K562 (cell line): ENCODE results near the gene CCDC70. TPM values are rescaled to one million over a fixed set of nuclear protein-coding genes. Genes with fewer than 3 reads are reported as not detected.

Source experiments
- ATF1 ChIP-seq, 2 experiments: fragments of 450-650 bp in 1 of 2; IDR thresholded peaks; 2 replicates each; pipeline ENCODE4 v1.6.1; 2016; ENCODE audit warnings: missing compliant biosample characterization in 1 of 2, missing genetic modification characterization in 1 of 2
- CHCHD3 ChIP-seq: fragments of 250-450 bp; sonication (Bioruptor Pico); IDR thresholded peaks from 2 replicates; pipeline ENCODE4 v2.1.2; 2022; ENCODE audit warnings: mild to moderate bottlenecking
- CREB1 ChIP-seq, 2 experiments: sonication (generic) in 1 of 2; formaldehyde crosslinking in 1 of 2; IDR thresholded peaks; 2 replicates each; pipeline versions ENCODE4 v1.6.1 to v1.8.0; 2012 to 2022; ENCODE audit warnings: inconsistent platforms in 1 of 2, mild to moderate bottlenecking in 1 of 2, missing genetic modification reagents in 1 of 2, moderate library complexity in 1 of 2
- CREM ChIP-seq: IDR thresholded peaks from 2 replicates; pipeline ENCODE4 v1.6.1; 2014; ENCODE audit warnings: antibody characterized with exemption, low read depth
- CTBP1 ChIP-seq: fragments of 450-650 bp; IDR thresholded peaks from 2 replicates; pipeline ENCODE4 v1.6.1; 2016; ENCODE audit warnings: borderline replicate concordance
- MECOM ChIP-seq: fragments of 250-450 bp; sonication (Bioruptor Pico); IDR thresholded peaks from 2 replicates; pipeline ENCODE4 v1.8.0; 2022; ENCODE audit warnings: inconsistent platforms
- NR2F6 ChIP-seq: fragments of 450-650 bp; formaldehyde crosslinking; IDR thresholded peaks from 2 replicates; pipeline ENCODE4 v1.4.0; 2020; ENCODE audit warnings: mild to moderate bottlenecking
- PBX2 ChIP-seq, 2 experiments: IDR thresholded peaks in 1 of 2; conservative IDR thresholded peaks in 1 of 2; 2 replicates each; pipeline ENCODE4 v1.6.1; 2016; ENCODE audit warnings: low read depth in 2 of 2, mild to moderate bottlenecking in 1 of 2, missing compliant biosample characterization in 1 of 2, missing genetic modification characterization in 1 of 2, moderate library complexity in 1 of 2
- PKNOX1 ChIP-seq: fragments of 450-650 bp; IDR thresholded peaks from 2 replicates; pipeline ENCODE4 v1.6.1; 2016
- RBBP5 ChIP-seq: fragments of 200-600 bp; sonication (generic); IDR thresholded peaks from 2 replicates; pipeline ENCODE4 v1.6.1; 2012; ENCODE audit warnings: borderline replicate concordance, mild to moderate bottlenecking, low read length, control low read depth, inconsistent platforms; ENCODE audit not compliant: insufficient read depth, poor library complexity, severe bottlenecking
- RCOR1 ChIP-seq, 2 experiments: IDR thresholded peaks; 2 replicates each; pipeline ENCODE4 v1.6.1; 2012; ENCODE audit warnings: low read depth in 2 of 2, low read length in 2 of 2, borderline replicate concordance in 1 of 2, improper control_type of control experiment in 1 of 2
- SIRT6 ChIP-seq: IDR thresholded peaks from one replicate; pipeline ENCODE4 v1.6.1; 2012; ENCODE audit warnings: low read depth, mild to moderate bottlenecking, control low read depth, inconsistent platforms, low read length, moderate library complexity
- STAT5A ChIP-seq: IDR thresholded peaks from 2 replicates; pipeline ENCODE4 v1.6.1; 2012; ENCODE audit warnings: low read length, inconsistent platforms, borderline replicate concordance
- THAP12 ChIP-seq: fragments of 250-450 bp; sonication (Bioruptor Pico); IDR thresholded peaks from 2 replicates; pipeline ENCODE4 v1.9.0; 2021; ENCODE audit warnings: mild to moderate bottlenecking, inconsistent platforms
- ZNF436 ChIP-seq: fragments of 250-450, 450-650 bp; sonication (Bioruptor Pico); formaldehyde crosslinking; IDR thresholded peaks from 2 replicates; pipeline ENCODE4 v1.7.0; 2020; ENCODE audit warnings: mild to moderate bottlenecking
- ZNF551 ChIP-seq: fragments of 250-450 bp; sonication (Bioruptor Pico); IDR thresholded peaks from 2 replicates; pipeline ENCODE4 v1.5.0; 2021; ENCODE audit warnings: mild to moderate bottlenecking, moderate library complexity
- ZNF740 ChIP-seq, 3 experiments: fragments of 200-800 bp in 1 of 3; sonication (Bioruptor generic) in 1 of 3; sonication (generic) in 1 of 3; formaldehyde crosslinking in 1 of 3; IDR thresholded peaks; 2 replicates each; pipeline versions ENCODE4 v1.6.1 to v1.8.0; 2016 to 2022; ENCODE audit warnings: mild to moderate bottlenecking in 2 of 3, missing compliant biosample characterization in 2 of 3, missing genetic modification characterization in 2 of 3, missing genetic modification reagents in 1 of 3
- polyA plus RNA-seq, 8 experiments: library from polyadenylated mRNA; depleted of rRNA in 4 of 8; stranded (reverse) in 5 of 8; unstranded in 3 of 8; fragments of >200 nt; fragmentation: Nextera tagmentation in 2 of 8; fragmentation: Illumina TruSeq in 1 of 8; extraction: Ambion mirVana in 2 of 8; extraction: Trizol in 1 of 8; gene quantifications; 2 replicates each; pipeline versions ENCODE4 v1.2.1 to v1.2.3, GENCODE V29; 2011 to 2014; ENCODE audit warnings: inconsistent platforms in 1 of 8, missing spikeins in 1 of 8
- total RNA-seq, 7 experiments: library from RNA; depleted of rRNA in 6 of 7; stranded (reverse); fragments of >200 nt in 6 of 7; fragmentation: Illumina TruSeq in 2 of 7; extraction: Trizol in 2 of 7; gene quantifications; 2 replicates each; pipeline versions ENCODE4 v1.2.1 to v1.2.3, GENCODE V29; 2011 to 2021; ENCODE audit warnings: low replicate concordance in 1 of 7

CCDC70 gene
- total and polyA plus RNA-seq, 9 of the 15 experiments (the other 6 are each of a cell fraction or from before 2014, with no cell fraction given): not detected

- no peak for TF ChIP-seq STAT5A
- no peak for TF ChIP-seq THAP12 (CRISPR knock-in tag)
- TF ChIP-seq ZNF436 (CRISPR knock-in tag): no peak
- no peak for TF ChIP-seq ZNF551 (CRISPR knock-in tag)
- peak; percentile 37; the same call in 1 of the 2 replicates for TF ChIP-seq CREB1 (IDR thresholded peaks at IDR 0.05)
- no peak for TF ChIP-seq CREB1 (CRISPR knock-in tag; IDR thresholded peaks at IDR 0.05)
- TF ChIP-seq MECOM (CRISPR knock-in tag): 0 out of 2 replicates have a peak, but pooled peaks have one; percentile 39
- TF ChIP-seq PBX2 (CRISPR knock-in tag; IDR thresholded peaks at IDR 0.05; ENCODE audit: low read depth): no peak
- peak; percentile 64 for TF ChIP-seq PBX2 (tag; conservative IDR thresholded peaks at IDR 0.05; ENCODE audit: low read depth)
- TF ChIP-seq SIRT6: no peak
- TF ChIP-seq ATF1 (CRISPR knock-in tag; IDR thresholded peaks at IDR 0.05): no peak
- TF ChIP-seq ATF1 (tag; IDR thresholded peaks at IDR 0.05): peak; percentile 56; the same call in 1 of the 2 replicates
- no peak for TF ChIP-seq CHCHD3 (CRISPR knock-in tag)
- TF ChIP-seq RCOR1 (IDR thresholded peaks at IDR 0.05; ENCODE audit: borderline replicate concordance in 1 of 2, low read depth in 2 of 2, low read length in 2 of 2): 0 out of 4 replicates have a peak, but pooled peaks of 1 of the 2 experiments have one; percentile 25
- TF ChIP-seq ZNF740 (CRISPR knock-in tag; IDR thresholded peaks at IDR 0.05): no peak
- no peak for TF ChIP-seq ZNF740 (tag; IDR thresholded peaks at IDR 0.05)
- TF ChIP-seq RBBP5: no peak
- TF ChIP-seq PKNOX1: peak; percentile 83
- no peak for TF ChIP-seq NR2F6 (CRISPR knock-in tag)
- peak; percentile 43; the same call in 1 of the 2 replicates for TF ChIP-seq CREM
- peak; percentile 66; the same call in 1 of the 2 replicates for TF ChIP-seq CTBP1
These were observed 45.0 kb upstream of the CCDC70 start (continued) for GRCh38 chr13:51816604-51817249.
